ENCODE results near the gene CABP2.
"Not testable (repeated sequence)": the region's sequence is repeated elsewhere in the genome, so short reads cannot be mapped to it uniquely, and the experiment has no call there.

- TF ChIP-seq, protein P1, sequence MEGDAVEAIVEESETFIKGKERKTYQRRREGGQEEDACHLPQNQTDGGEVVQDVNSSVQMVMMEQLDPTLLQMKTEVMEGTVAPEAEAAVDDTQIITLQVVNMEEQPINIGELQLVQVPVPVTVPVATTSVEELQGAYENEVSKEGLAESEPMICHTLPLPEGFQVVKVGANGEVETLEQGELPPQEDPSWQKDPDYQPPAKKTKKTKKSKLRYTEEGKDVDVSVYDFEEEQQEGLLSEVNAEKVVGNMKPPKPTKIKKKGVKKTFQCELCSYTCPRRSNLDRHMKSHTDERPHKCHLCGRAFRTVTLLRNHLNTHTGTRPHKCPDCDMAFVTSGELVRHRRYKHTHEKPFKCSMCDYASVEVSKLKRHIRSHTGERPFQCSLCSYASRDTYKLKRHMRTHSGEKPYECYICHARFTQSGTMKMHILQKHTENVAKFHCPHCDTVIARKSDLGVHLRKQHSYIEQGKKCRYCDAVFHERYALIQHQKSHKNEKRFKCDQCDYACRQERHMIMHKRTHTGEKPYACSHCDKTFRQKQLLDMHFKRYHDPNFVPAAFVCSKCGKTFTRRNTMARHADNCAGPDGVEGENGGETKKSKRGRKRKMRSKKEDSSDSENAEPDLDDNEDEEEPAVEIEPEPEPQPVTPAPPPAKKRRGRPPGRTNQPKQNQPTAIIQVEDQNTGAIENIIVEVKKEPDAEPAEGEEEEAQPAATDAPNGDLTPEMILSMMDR (conservative IDR thresholded peaks at IDR 0.05; ENCODE audit: low read depth, low read length), result not testable (repeated sequence)
- TF ChIP-seq EZH2 (IDR thresholded peaks at IDR 0.05; ENCODE audit: low read length, unreplicated experiment); EZH2phosphoT487 (IDR thresholded peaks at IDR 0.05; ENCODE audit: borderline replicate concordance, low read length): not testable (repeated sequence)
These were observed 45.7 kb downstream of the CABP2 start for GRCh38 chr11:67477344-67478050.

Data from PC-3 (cell line).